NCI-H2196 (cell line): ENCODE data around the gene CATSPER3.
"Not testable (repeated sequence)": the region's sequence is repeated elsewhere in the genome, so short reads cannot be mapped to it uniquely, and the experiment has no call there.

Experiments
- DNase-seq: peaks from one replicate; lab custom pipeline; 2025; ENCODE audit not compliant: unreplicated experiment; lab: John Stamatoyannopoulos, UW

The CATSPER3 gene

GRCh38 chr5:134969166-134969565 is 1.5 kb downstream of the CATSPER3 start:
- no peak for DNase-seq

GRCh38 chr5:134975078-134975715 is 7.5 kb downstream of the CATSPER3 start:
- no peak for DNase-seq

- no peak for DNase-seq
These were observed 8.1 kb downstream of the CATSPER3 start for GRCh38 chr5:134975843-134976242.

GRCh38 chr5:134976841-134977240 is 9.1 kb downstream of the CATSPER3 start:
- no peak for DNase-seq

- no peak for DNase-seq
These were observed 11.7 kb downstream of the CATSPER3 start for GRCh38 chr5:134979416-134979815.

GRCh38 chr5:134982230-134982629 is 14.5 kb downstream of the CATSPER3 start:
- no peak for DNase-seq

- DNase-seq, result no peak
These were observed 21.6 kb downstream of the CATSPER3 start for GRCh38 chr5:134989266-134989830.

- DNase-seq, result not testable (repeated sequence)
These were observed 22.5 kb downstream of the CATSPER3 start for GRCh38 chr5:134990183-134990582.

GRCh38 chr5:134992148-134992547 is 24.4 kb downstream of the CATSPER3 start:
- no peak for DNase-seq

- DNase-seq, result no peak
These were observed 25.5 kb downstream of the CATSPER3 start for GRCh38 chr5:134993161-134993560.

GRCh38 chr5:134994560-134995156 is 27.0 kb downstream of the CATSPER3 start:
- DNase-seq, result no peak

- DNase-seq, result no peak
These were observed 28.2 kb downstream of the CATSPER3 start for GRCh38 chr5:134995850-134996402.

GRCh38 chr5:134997015-134997414 is 29.3 kb downstream of the CATSPER3 start:
- no peak for DNase-seq

GRCh38 chr5:134998068-134998467 is 30.4 kb downstream of the CATSPER3 start:
- DNase-seq, result not testable (repeated sequence)

- DNase-seq, result no peak
These were observed 36.7 kb downstream of the CATSPER3 start for GRCh38 chr5:135004376-135004775.

GRCh38 chr5:135005076-135005475 is 37.4 kb downstream of the CATSPER3 start:
- no peak for DNase-seq

GRCh38 chr5:135007305-135007704 is 39.6 kb downstream of the CATSPER3 start:
- DNase-seq, result no peak

- DNase-seq, result no peak
These were observed 40.1 kb downstream of the CATSPER3 start for GRCh38 chr5:135007749-135008363.

- DNase-seq, result no peak
These were observed 40.8 kb downstream of the CATSPER3 start for GRCh38 chr5:135008556-135008955.

GRCh38 chr5:135008981-135009735 is 41.5 kb downstream of the CATSPER3 start:
- peak; percentile 49 for DNase-seq
